ENCODE data around the gene MBNL2.

MBNL2 gene

GRCh38 chr13:97429681-97430081 is 207.5 kb downstream of the MBNL2 start:
- TF ChIP-seq CTCF (IDR thresholded peaks at IDR 0.05; ENCODE audit: extremely low read depth, insufficient read depth, missing control alignments), result no peak
- in situ Hi-C loops (cut with MboI; ENCODE audit: low pct_unique_long_range_greater_than_20kb, low sequenced_read_pairs, unreplicated experiment), result no loop called here

GRCh38 chr13:97430296-97430695 is 208.2 kb downstream of the MBNL2 start:
- no peak for TF ChIP-seq CTCF (IDR thresholded peaks at IDR 0.05; ENCODE audit: extremely low read depth, insufficient read depth, missing control alignments)
- no peak for DNase-seq (ENCODE audit: low spot score)
- in situ Hi-C loops (cut with MboI; ENCODE audit: low pct_unique_long_range_greater_than_20kb, low sequenced_read_pairs, unreplicated experiment), result no loop called here

More at GRCh38 chr13:97429681-97430081, 207.5 kb downstream of the MBNL2 start:
- no peak for DNase-seq (ENCODE audit: low spot score)

DNA sequence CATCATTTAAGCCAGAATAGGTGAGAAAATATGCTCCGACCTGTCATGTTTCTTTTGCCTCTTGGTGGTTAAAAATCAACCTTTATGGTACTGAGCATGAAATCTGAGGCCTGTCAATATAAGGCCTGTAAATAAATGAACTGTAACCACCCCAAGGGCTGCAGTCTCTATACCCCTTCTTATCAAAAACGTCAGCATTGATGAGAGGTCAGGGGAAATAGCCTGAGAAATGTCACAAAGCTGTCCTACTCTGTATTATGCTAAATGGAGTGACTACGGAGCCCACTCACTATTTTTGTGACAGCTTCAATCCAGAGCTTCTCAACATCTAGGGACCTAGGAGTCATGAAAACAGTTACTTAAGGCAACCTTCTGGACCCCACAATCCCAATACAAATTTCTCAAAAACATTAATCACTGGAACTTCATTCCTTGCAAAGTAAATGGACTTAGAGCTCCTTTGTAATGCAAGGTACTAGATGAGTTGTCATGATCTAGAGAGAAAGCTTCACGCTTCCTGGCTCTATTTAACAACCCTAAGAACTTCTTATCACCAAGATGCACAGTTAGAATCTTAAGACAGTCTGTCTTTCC is 209.1 kb downstream of the MBNL2 start:
- no peak for DNase-seq (ENCODE audit: low spot score)
- TF ChIP-seq CTCF (IDR thresholded peaks at IDR 0.05; ENCODE audit: extremely low read depth, insufficient read depth, missing control alignments), result no peak
- in situ Hi-C loops (cut with MboI; ENCODE audit: low pct_unique_long_range_greater_than_20kb, low sequenced_read_pairs, unreplicated experiment), result no loop called here

DNA sequence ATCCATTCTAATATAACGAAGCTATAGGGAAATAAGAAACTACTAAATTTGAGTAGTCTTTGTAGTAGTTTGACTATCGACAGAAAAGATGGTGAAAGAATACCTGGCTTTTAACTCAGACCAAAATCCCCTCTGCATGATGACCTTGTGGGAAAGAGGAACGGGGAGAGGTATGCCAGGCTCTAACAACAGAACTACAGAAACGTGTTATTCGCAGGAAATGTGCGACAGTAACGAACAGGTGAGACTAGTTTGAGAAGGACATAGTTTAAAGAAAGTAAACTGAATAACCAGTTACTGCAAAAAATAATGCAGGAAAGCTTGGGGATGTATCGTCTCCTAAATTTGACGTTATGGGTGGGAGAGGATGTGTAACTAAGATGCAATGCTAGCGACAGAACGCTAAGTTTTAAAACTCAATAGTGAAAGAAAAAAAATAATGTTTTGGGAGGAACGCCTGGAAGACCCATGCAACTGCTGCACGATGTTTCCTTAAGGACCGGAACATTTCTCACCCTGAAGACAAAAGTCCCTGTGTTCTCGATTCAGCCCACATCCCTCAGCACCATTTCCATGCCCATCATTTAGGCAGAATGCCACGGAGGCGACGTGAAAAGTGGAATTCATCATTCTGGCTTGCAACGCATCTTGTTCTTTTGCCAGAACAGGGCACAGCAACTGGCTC is 210.2 kb downstream of the MBNL2 start:
- no peak for TF ChIP-seq CTCF (IDR thresholded peaks at IDR 0.05; ENCODE audit: extremely low read depth, insufficient read depth, missing control alignments)
- no peak for DNase-seq (ENCODE audit: low spot score)
- in situ Hi-C loops (cut with MboI; ENCODE audit: low pct_unique_long_range_greater_than_20kb, low sequenced_read_pairs, unreplicated experiment), result no loop called here

- in situ Hi-C loops (cut with MboI; ENCODE audit: low pct_unique_long_range_greater_than_20kb, low sequenced_read_pairs, unreplicated experiment), result no loop called here
- TF ChIP-seq CTCF (IDR thresholded peaks at IDR 0.05; ENCODE audit: extremely low read depth, insufficient read depth, missing control alignments), result no peak
- peak; percentile 82 for DNase-seq (ENCODE audit: low spot score)
These were observed 211.0 kb downstream of the MBNL2 start for GRCh38 chr13:97432917-97433726.

DNA sequence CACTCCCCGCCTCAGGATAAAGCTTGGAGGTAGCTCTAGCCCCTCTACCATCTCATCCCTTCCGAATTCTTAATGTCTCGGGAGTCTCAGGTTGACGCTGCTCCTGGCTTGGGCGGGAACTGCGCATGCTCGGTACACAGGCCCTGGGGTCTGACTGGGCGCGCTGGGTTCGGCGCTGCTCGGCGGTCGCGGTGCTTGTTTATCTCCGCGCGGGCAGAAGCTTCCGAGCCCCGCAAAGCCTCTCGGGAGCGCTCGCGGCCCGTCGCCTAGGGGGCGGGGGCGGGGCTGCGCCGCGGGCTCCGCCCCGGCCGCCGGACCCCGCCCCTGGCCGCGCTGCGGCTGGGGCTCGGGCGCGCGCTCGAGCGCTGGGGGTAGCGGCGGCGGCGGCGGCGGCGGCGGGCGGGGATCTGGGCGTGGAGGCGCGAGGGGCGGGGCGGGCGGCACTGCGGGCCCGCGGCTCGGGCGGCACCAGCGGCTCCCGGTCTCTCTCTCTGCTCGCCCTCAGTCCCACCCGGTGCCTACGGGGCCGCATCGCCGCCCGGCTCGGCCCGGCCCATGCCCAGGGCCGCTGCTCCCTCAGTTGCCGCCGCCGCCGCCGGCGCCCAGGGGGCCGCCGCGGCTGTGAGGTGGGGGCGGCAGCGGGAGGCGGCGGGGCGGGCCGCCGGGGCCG is 211.7 kb downstream of the MBNL2 start, which contains the start of gene RAP2A:
RAP2A (plus strand) TSS at position 443 of the 670 bp plus-strand sequence. CDS start 302 bp downstream, outside the sequence.
- peak; percentile 48 for TF ChIP-seq CTCF (IDR thresholded peaks at IDR 0.05; ENCODE audit: extremely low read depth, insufficient read depth, missing control alignments)
- peak; percentile 83 for DNase-seq (ENCODE audit: low spot score)
- in situ Hi-C loops (cut with MboI; ENCODE audit: low pct_unique_long_range_greater_than_20kb, low sequenced_read_pairs, unreplicated experiment), result no loop called here
